Fibroblast of lung (primary cell): ENCODE results near the gene CAMSAP3. TPM values are rescaled to one million over a fixed set of nuclear protein-coding genes. Genes with fewer than 3 reads are reported as not detected.

ENCODE experiments used
- DNase-seq, 2 donors: peaks; one replicate each; pipeline versions ENCODE4 v3.0.0 to v3.0.0-alpha.2; 2010; ENCODE audit warnings: low read depth in 2 of 2
- H2AFZ ChIP-seq: 2 replicates; pipeline ENCODE4 v1.5.1; 2012; ENCODE audit warnings: low read length, control low read depth, inconsistent platforms
- H3K27ac ChIP-seq: 2 replicates; pipeline ENCODE4 v1.5.1; 2011; ENCODE audit warnings: low read length, control low read depth; ENCODE audit not compliant: insufficient read depth
- H3K27me3 ChIP-seq: 2 replicates; pipeline ENCODE4 v1.5.1; 2011; ENCODE audit warnings: mild to moderate bottlenecking, low read length; ENCODE audit not compliant: control insufficient read depth, insufficient read depth
- H3K36me3 ChIP-seq: 2 replicates; pipeline ENCODE4 v1.5.1; 2011; ENCODE audit warnings: low read length; ENCODE audit not compliant: control insufficient read depth, insufficient read depth
- H3K4me1 ChIP-seq: 2 replicates; pipeline ENCODE4 v1.5.1; 2011; ENCODE audit warnings: low read length; ENCODE audit not compliant: control insufficient read depth, insufficient read depth; ENCODE audit errors: extremely low read depth
- H3K4me2 ChIP-seq: 2 replicates; pipeline ENCODE4 v1.5.1; 2011; ENCODE audit warnings: low read length, control low read depth; ENCODE audit not compliant: insufficient read depth; ENCODE audit errors: extremely low read depth
- H3K4me3 ChIP-seq, 4 experiments: fragments of 200-600 bp in 1 of 4; sonication (generic) in 1 of 4; replicated peaks in 1 of 4; 2 replicates each; pipeline ENCODE4 v1.5.1; 2011 to 2016; ENCODE audit warnings: low read length in 4 of 4, low read depth in 3 of 4, mild to moderate bottlenecking in 3 of 4, control low read depth in 2 of 4, inconsistent platforms in 1 of 4, mixed read lengths in 1 of 4; ENCODE audit not compliant: insufficient read depth in 1 of 4; ENCODE audit errors: control extremely low read depth in 1 of 4
- H3K79me2 ChIP-seq: 2 replicates; pipeline ENCODE4 v1.5.1; 2012; ENCODE audit warnings: mild to moderate bottlenecking, low read length, inconsistent platforms; ENCODE audit not compliant: control insufficient read depth, insufficient read depth
- H3K9ac ChIP-seq: 2 replicates; pipeline ENCODE4 v1.5.1; 2011; ENCODE audit warnings: mild to moderate bottlenecking, low read length, control low read depth; ENCODE audit not compliant: insufficient read depth
- H3K9me3 ChIP-seq: 2 replicates; pipeline ENCODE4 v1.5.1; 2012; ENCODE audit warnings: low read depth, low read length; ENCODE audit not compliant: control insufficient read depth, insufficient read depth
- H4K20me1 ChIP-seq: 2 replicates; pipeline ENCODE4 v1.5.1; 2011; ENCODE audit warnings: low read length; ENCODE audit not compliant: control insufficient read depth, insufficient read depth; ENCODE audit errors: extremely low read depth
- EZH2 ChIP-seq: IDR thresholded peaks from 2 replicates; pipeline ENCODE4 v1.5.1; 2012; ENCODE audit warnings: low read length, control low read depth, mild to moderate bottlenecking; ENCODE audit errors: missing control alignments
- polyA plus RNA-seq, 2 donors: library from polyadenylated mRNA; depleted of rRNA in 1 of 2; stranded (reverse) in 1 of 2; unstranded in 1 of 2; fragments of >200 nt; gene quantifications; 2 replicates each; pipeline ENCODE4 v1.2.1, GENCODE V29; 2011 to 2012; ENCODE audit warnings: missing spikeins in 1 of 2
- total RNA-seq: library from RNA; depleted of rRNA; stranded (reverse); fragments of >200 nt; gene quantifications from 2 replicates; pipeline ENCODE4 v1.2.1, GENCODE V29; 2014
- TF ChIP-seq, protein P1 (sequence below), 2 donors: IDR thresholded peaks in 1 of 2; conservative IDR thresholded peaks in 1 of 2; 1 replicate in 1 of 2; 2 replicates in 1 of 2; pipeline ENCODE4 v1.5.1; 2011 to 2012; ENCODE audit warnings: low read length in 2 of 2, control low read depth in 1 of 2, inconsistent platforms in 1 of 2, low read depth in 1 of 2, mild to moderate bottlenecking in 1 of 2

The CAMSAP3 gene
- total and polyA plus RNA-seq, 2 donors (not counting 1 experiment from before 2014, with no cell fraction given): not detected

DNA sequence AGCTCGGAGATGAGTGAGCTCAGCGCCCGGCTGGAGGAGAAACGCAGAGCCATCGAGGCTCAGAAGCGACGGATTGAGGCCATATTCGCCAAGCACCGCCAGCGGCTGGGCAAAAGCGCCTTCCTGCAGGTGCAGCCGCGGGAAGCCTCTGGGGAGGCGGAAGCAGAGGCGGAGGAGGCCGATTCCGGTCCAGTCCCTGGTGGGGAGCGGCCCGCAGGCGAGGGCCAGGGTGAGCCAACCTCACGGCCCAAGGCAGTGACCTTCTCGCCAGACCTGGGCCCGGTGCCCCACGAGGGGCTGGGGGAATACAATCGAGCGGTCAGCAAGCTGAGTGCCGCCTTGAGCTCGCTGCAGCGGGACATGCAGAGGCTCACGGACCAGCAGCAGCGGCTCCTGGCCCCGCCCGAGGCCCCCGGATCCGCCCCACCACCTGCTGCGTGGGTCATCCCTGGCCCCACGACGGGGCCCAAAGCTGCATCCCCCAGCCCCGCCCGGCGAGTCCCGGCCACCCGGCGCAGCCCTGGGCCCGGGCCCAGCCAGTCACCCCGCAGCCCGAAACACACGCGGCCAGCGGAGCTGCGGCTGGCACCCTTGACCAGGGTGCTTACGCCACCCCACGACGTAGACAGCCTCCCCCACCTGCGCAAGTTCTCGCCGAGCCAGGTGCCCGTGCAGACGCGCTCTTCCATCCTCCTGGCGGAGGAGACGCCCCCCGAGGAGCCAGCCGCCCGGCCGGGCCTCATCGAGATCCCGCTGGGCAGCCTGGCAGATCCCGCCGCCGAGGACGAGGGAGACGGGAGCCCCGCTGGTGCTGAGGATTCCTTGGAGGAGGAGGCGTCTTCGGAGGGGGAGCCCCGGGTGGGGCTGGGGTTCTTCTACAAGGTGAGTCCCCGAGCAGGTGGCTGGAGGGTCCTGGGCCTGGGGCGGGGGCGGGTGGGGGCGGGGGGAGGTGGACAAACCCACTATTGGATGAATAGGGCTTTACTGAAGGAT, 16.9 kb downstream of the CAMSAP3 start:
- H3K27me3 ChIP-seq: no peaks in the 10 kb centered on the region
- H3K9ac ChIP-seq: no peak overlapping the region
- no peak overlapping the region for H3K27ac ChIP-seq
- H4K20me1 ChIP-seq: no peaks in the 10 kb centered on the region
- H3K4me2 ChIP-seq: no peak overlapping the region
- no peak for DNase-seq
- H2AFZ ChIP-seq: no peak overlapping the region
- H3K9me3 ChIP-seq: no peaks in the 10 kb centered on the region
- H3K4me3 ChIP-seq: no peak overlapping the region
- no peaks in the 10 kb centered on the region for H3K36me3 ChIP-seq
- H3K4me1 ChIP-seq: no peaks in the 10 kb centered on the region
- H3K79me2 ChIP-seq: no peaks in the 10 kb centered on the region
- no peak for TF ChIP-seq EZH2
- TF ChIP-seq, protein P1, sequence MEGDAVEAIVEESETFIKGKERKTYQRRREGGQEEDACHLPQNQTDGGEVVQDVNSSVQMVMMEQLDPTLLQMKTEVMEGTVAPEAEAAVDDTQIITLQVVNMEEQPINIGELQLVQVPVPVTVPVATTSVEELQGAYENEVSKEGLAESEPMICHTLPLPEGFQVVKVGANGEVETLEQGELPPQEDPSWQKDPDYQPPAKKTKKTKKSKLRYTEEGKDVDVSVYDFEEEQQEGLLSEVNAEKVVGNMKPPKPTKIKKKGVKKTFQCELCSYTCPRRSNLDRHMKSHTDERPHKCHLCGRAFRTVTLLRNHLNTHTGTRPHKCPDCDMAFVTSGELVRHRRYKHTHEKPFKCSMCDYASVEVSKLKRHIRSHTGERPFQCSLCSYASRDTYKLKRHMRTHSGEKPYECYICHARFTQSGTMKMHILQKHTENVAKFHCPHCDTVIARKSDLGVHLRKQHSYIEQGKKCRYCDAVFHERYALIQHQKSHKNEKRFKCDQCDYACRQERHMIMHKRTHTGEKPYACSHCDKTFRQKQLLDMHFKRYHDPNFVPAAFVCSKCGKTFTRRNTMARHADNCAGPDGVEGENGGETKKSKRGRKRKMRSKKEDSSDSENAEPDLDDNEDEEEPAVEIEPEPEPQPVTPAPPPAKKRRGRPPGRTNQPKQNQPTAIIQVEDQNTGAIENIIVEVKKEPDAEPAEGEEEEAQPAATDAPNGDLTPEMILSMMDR (conservative IDR thresholded peaks at IDR 0.05 in 1 of 2, IDR thresholded peaks at IDR 0.05 in 1 of 2; ENCODE audit: low read depth in 1 of 2, low read length in 2 of 2): no peak

DNA sequence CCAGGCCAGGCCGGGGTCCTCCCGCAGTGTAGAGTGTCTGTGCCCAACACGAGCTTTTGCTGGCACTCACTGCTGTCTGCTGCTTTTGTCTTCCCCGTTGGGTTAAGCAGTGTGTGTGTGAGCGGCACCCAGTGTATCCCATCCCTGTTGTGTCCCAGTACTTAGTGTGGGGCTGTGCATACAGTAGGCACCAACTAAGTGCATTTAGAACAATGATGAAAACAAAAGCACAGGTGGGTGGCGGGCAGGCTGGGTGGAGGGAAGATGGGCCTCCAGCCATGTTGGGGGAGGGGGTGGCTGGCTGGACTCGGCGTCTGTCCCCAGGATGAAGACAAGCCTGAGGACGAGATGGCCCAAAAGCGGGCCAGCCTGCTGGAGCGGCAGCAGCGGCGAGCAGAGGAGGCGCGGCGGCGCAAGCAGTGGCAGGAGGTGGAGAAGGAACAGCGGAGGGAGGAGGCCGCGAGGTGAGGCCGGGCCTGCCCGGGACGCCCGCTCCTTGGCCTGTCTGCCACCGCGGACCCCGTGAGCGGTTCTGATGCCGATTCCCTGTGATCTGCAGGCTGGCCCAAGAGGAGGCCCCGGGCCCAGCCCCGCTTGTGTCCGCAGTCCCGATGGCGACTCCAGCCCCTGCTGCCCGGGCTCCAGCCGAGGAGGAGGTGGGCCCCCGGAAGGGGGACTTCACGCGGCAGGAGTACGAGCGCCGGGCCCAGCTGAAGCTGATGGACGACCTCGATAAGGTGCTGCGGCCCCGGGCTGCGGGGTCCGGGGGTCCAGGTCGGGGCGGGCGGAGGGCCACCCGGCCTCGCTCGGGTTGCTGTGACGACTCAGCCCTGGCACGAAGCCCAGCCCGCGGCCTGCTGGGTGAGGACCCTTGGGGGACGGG, 19.4 kb downstream of the CAMSAP3 start:
- no peak for DNase-seq
- Histone ChIP-seq H3K4me1 (no peaks in the 10 kb centered on the region), H3K36me3 (peaks cover 5% of the 10 kb centered on the region)

More for the DNA sequence above, 19.4 kb downstream of the CAMSAP3 start:
- Histone ChIP-seq H3K27ac (no peak overlapping the region), H3K79me2 (no peaks in the 10 kb centered on the region), H3K4me3 (no peak overlapping the region), H2AFZ (no peak overlapping the region), H3K4me2 (no peak overlapping the region), H3K9ac (no peak overlapping the region), H4K20me1 (no peaks in the 10 kb centered on the region), H3K9me3 (no peaks in the 10 kb centered on the region), H3K27me3 (no peaks in the 10 kb centered on the region)
- TF ChIP-seq, protein P1 (conservative IDR thresholded peaks at IDR 0.05 in 1 of 2, IDR thresholded peaks at IDR 0.05 in 1 of 2; ENCODE audit: low read depth in 1 of 2, low read length in 2 of 2): no peak
- TF ChIP-seq EZH2: no peak
